Panc1 (cell line): ENCODE measurements around the gene CHIC2.

Source experiments
- CTCF ChIP-seq: fragments of 450-650 bp; IDR thresholded peaks from 2 replicates; pipeline ENCODE4 v1.5.1; 2017; ENCODE audit warnings: mild to moderate bottlenecking
- POLR2AphosphoS5 ChIP-seq: IDR thresholded peaks from 2 replicates; pipeline ENCODE4 v1.6.1; 2012; ENCODE audit warnings: mild to moderate bottlenecking, low read depth, low read length, moderate library complexity
- REST ChIP-seq, 2 experiments: IDR thresholded peaks; 2 replicates each; pipeline ENCODE4 v1.6.1; 2011 to 2012; ENCODE audit warnings: low read depth in 2 of 2, control low read depth in 1 of 2, low read length in 1 of 2, mild to moderate bottlenecking in 1 of 2, moderate library complexity in 1 of 2; ENCODE audit not compliant: insufficient read depth in 1 of 2
- SIN3A ChIP-seq: IDR thresholded peaks from 2 replicates; pipeline ENCODE4 v1.6.1; 2012; ENCODE audit warnings: low read depth, mild to moderate bottlenecking, low read length, moderate library complexity, borderline replicate concordance; ENCODE audit not compliant: insufficient read depth
- TCF7L2 ChIP-seq: IDR thresholded peaks from 2 replicates; pipeline ENCODE4 v1.6.1; 2011; ENCODE audit warnings: mild to moderate bottlenecking, low read depth, low read length, inconsistent platforms

- TF ChIP-seq REST (IDR thresholded peaks at IDR 0.05; ENCODE audit: insufficient read depth in 1 of 2, low read depth in 2 of 2, low read length in 1 of 2): no peak
- TF ChIP-seq CTCF: no peak
- TF ChIP-seq POLR2AphosphoS5: no peak
- TF ChIP-seq SIN3A: no peak
- TF ChIP-seq TCF7L2: no peak
Observed at GRCh38 chr4:54107951-54108748, 43.7 kb upstream of the CHIC2 start.
